Liver (tissue), 9 donors: ENCODE data around the gene EDIL3. TPM values are rescaled to one million over a fixed set of nuclear protein-coding genes. Genes with fewer than 3 reads are reported as not detected.

ENCODE experiments used
- DNase-seq: peaks from one replicate; pipeline ENCODE4 v3.0.0-alpha.2; 2017; ENCODE audit warnings: low spot score
- H3K27ac ChIP-seq, 2 donors: one replicate each; pipeline ENCODE4 v1.7.0; 2013; ENCODE audit warnings: inconsistent platforms in 2 of 2, low read length in 2 of 2, control low read depth in 1 of 2, low read depth in 1 of 2, mild to moderate bottlenecking in 1 of 2
- H3K27me3 ChIP-seq, 4 donors: one replicate each; pipeline versions ENCODE4 v1.6.1 to v1.7.0; 2013; ENCODE audit warnings: low read length in 3 of 4, inconsistent platforms in 1 of 4, mild to moderate bottlenecking in 1 of 4, moderate library complexity in 1 of 4; ENCODE audit not compliant: control insufficient read depth in 4 of 4, insufficient read depth in 4 of 4
- H3K36me3 ChIP-seq, 4 donors: one replicate each; pipeline versions ENCODE4 v1.6.1 to v1.7.0; 2013; ENCODE audit warnings: low read length in 3 of 4, mild to moderate bottlenecking in 3 of 4, low read depth in 1 of 4, moderate library complexity in 1 of 4; ENCODE audit not compliant: control insufficient read depth in 4 of 4, insufficient read depth in 3 of 4
- H3K4me1 ChIP-seq, 4 donors: one replicate each; pipeline versions ENCODE4 v1.6.1 to v1.7.0; 2013; ENCODE audit warnings: low read length in 3 of 4, mild to moderate bottlenecking in 3 of 4, moderate library complexity in 1 of 4; ENCODE audit not compliant: control insufficient read depth in 4 of 4, insufficient read depth in 4 of 4
- H3K4me3 ChIP-seq, 3 donors: one replicate each; pipeline versions ENCODE4 v1.6.1 to v1.7.0; 2013; ENCODE audit warnings: low read length in 3 of 3, control low read depth in 1 of 3, low read depth in 1 of 3, mild to moderate bottlenecking in 1 of 3
- H3K9ac ChIP-seq, 2 donors: one replicate each; pipeline ENCODE4 v1.7.0; 2013; ENCODE audit warnings: low read length in 2 of 2, mild to moderate bottlenecking in 2 of 2, moderate library complexity in 2 of 2, control low read depth in 1 of 2, low read depth in 1 of 2
- H3K9me3 ChIP-seq, 4 donors: one replicate each; pipeline versions ENCODE4 v1.6.1 to v1.7.0; 2013; ENCODE audit warnings: low read length in 3 of 4; ENCODE audit not compliant: control insufficient read depth in 4 of 4
- EGR1 ChIP-seq, 2 donors: IDR thresholded peaks; 2 replicates each; pipeline ENCODE4 v1.6.1; 2016 to 2018; ENCODE audit warnings: antibody characterized with exemption in 2 of 2, low read depth in 2 of 2
- HNF4A ChIP-seq, 2 donors: conservative IDR thresholded peaks; 2 replicates each; pipeline ENCODE4 v1.6.1; 2016; ENCODE audit warnings: antibody characterized with exemption in 2 of 2, mild to moderate bottlenecking in 2 of 2
- HNF4G ChIP-seq: IDR thresholded peaks from 2 replicates; pipeline ENCODE4 v1.6.1; 2016; ENCODE audit warnings: antibody characterized with exemption
- RAD21 ChIP-seq, 2 donors: IDR thresholded peaks; 2 replicates each; pipeline ENCODE4 v1.6.1; 2016; ENCODE audit warnings: antibody characterized with exemption in 2 of 2, mild to moderate bottlenecking in 2 of 2
- TAF1 ChIP-seq: conservative IDR thresholded peaks from 2 replicates; pipeline ENCODE4 v1.6.1; 2016; ENCODE audit warnings: antibody characterized with exemption, mild to moderate bottlenecking
- WGBS: extraction: QIAGEN DNeasy Blood & Tissue Kit; methylation state at CpG from one replicate; pipeline ENCODE4 v1.1.7; 2013; 5-methylcytosine and 5-hydroxymethylcytosine counted together
- polyA plus RNA-seq, 2 donors: library from polyadenylated mRNA; stranded (reverse) in 1 of 2; unstranded in 1 of 2; fragments of 200-250 nt in 1 of 2; fragments of >200 nt in 1 of 2; fragmentation: Nextera tagmentation in 1 of 2; extraction: Ambion mirVana in 1 of 2; gene quantifications; one replicate each; pipeline versions ENCODE4 v1.2.1 to v1.2.3, GENCODE V29; 2013 to 2015
- total RNA-seq, 2 donors: library from RNA; depleted of rRNA; stranded (reverse); fragments of >200 nt; gene quantifications; one replicate each; pipeline ENCODE4 v1.2.3, GENCODE V29; 2014
- TF ChIP-seq, protein P1 (sequence below): IDR thresholded peaks from 2 replicates; pipeline ENCODE4 v1.6.1; 2016; ENCODE audit warnings: antibody characterized with exemption
- TF ChIP-seq, protein P2 (sequence below): IDR thresholded peaks from 2 replicates; pipeline ENCODE4 v1.6.1; 2016; ENCODE audit warnings: antibody characterized with exemption
- TF ChIP-seq, protein P3 (sequence below): fragments of 150-350 bp; IDR thresholded peaks from 2 replicates; pipeline ENCODE4 v1.5.1; 2017; ENCODE audit warnings: improper control_type of control experiment, low read depth, low read length; ENCODE audit not compliant: missing input control
- donor health status: healthy.
- donor health status: healthy.
- donor health status: healthy.
- donor health status: healthy.
- donor health status: healthy.

Gene EDIL3
- total and polyA plus RNA-seq, 4 donors, result 0.33 to 12.0 (median 0.76) TPM

DNA sequence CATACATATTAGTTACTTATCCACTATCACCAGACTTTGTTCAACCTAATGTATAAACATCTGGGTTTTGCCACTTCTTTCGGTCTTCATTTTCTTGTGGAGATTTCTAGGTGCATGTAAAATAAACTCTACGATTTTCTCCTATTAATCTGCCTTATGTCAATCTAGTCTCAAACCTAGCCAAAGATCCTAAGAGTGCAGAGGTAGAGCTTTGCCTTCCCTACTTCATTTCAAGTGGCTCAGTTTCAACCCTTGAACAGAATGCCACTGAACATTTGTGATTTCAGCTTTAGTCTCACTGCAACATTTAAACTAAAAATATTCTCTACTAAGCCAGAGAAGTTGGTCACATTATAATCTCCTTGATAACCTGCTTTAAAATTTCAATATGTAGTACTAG, 94.0 kb downstream of the EDIL3 start:
- TF ChIP-seq, protein P1, sequence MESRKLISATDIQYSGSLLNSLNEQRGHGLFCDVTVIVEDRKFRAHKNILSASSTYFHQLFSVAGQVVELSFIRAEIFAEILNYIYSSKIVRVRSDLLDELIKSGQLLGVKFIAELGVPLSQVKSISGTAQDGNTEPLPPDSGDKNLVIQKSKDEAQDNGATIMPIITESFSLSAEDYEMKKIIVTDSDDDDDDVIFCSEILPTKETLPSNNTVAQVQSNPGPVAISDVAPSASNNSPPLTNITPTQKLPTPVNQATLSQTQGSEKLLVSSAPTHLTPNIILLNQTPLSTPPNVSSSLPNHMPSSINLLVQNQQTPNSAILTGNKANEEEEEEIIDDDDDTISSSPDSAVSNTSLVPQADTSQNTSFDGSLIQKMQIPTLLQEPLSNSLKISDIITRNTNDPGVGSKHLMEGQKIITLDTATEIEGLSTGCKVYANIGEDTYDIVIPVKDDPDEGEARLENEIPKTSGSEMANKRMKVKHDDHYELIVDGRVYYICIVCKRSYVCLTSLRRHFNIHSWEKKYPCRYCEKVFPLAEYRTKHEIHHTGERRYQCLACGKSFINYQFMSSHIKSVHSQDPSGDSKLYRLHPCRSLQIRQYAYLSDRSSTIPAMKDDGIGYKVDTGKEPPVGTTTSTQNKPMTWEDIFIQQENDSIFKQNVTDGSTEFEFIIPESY, result no peak
- no peak for TF ChIP-seq HNF4A (conservative IDR thresholded peaks at IDR 0.05)
- 84% methylated on average over 2 of the region's 2 CpGs for WGBS
- no peak overlapping the region for H3K9ac ChIP-seq

DNA sequence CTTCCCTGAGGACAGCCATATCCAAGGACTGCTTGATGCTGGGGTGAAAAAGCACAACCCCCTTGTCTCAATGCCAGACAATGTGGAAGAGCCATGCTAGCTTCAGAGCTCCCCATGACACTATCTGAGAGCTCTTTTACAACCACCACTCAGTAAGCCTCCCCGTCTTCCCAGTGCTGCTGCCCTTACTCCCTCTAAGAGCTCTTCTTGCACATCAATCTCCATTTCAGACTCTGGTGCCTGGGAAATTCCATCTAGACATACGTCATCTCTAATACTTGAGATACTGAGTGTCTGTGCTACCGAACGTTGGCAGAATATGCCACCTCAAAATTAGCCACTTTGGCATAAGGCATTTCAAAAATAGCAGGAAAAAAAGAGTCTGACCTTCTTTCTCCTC, 94.5 kb downstream of the EDIL3 start:
- no peaks in the 10 kb centered on the region for H3K9me3 ChIP-seq
- TF ChIP-seq, protein P2, sequence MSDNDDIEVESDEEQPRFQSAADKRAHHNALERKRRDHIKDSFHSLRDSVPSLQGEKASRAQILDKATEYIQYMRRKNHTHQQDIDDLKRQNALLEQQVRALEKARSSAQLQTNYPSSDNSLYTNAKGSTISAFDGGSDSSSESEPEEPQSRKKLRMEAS, result no peak
- TF ChIP-seq EGR1 (IDR thresholded peaks at IDR 0.05; ENCODE audit: low read depth in 2 of 2) (no peak), HNF4G (no peak)
- TF ChIP-seq, protein P3, sequence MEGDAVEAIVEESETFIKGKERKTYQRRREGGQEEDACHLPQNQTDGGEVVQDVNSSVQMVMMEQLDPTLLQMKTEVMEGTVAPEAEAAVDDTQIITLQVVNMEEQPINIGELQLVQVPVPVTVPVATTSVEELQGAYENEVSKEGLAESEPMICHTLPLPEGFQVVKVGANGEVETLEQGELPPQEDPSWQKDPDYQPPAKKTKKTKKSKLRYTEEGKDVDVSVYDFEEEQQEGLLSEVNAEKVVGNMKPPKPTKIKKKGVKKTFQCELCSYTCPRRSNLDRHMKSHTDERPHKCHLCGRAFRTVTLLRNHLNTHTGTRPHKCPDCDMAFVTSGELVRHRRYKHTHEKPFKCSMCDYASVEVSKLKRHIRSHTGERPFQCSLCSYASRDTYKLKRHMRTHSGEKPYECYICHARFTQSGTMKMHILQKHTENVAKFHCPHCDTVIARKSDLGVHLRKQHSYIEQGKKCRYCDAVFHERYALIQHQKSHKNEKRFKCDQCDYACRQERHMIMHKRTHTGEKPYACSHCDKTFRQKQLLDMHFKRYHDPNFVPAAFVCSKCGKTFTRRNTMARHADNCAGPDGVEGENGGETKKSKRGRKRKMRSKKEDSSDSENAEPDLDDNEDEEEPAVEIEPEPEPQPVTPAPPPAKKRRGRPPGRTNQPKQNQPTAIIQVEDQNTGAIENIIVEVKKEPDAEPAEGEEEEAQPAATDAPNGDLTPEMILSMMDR, result no peak
- TF ChIP-seq, protein P1, result no peak
- 78% methylated on average over 4 of the region's 4 CpGs for WGBS
- no peaks in the 10 kb centered on the region for H3K36me3 ChIP-seq
- no peak overlapping the region for H3K27ac ChIP-seq
- H3K4me1 ChIP-seq, result no peaks in the 10 kb centered on the region
- no peak for DNase-seq
- H3K4me3 ChIP-seq, result no peak overlapping the region
- no peak overlapping the region for H3K9ac ChIP-seq
- H3K27me3 ChIP-seq, result peaks cover 0 to 3% (median 0%) of the 10 kb centered on the region in 4 donors

More for the DNA sequence above, 94.0 kb downstream of the EDIL3 start:
- Histone ChIP-seq H3K36me3 (no peaks in the 10 kb centered on the region), H3K4me1 (no peaks in the 10 kb centered on the region), H3K4me3 (no peak overlapping the region), H3K27ac (no peak overlapping the region), H3K27me3 (peaks cover 0 to 3% (median 0%) of the 10 kb centered on the region in 4 donors), H3K9me3 (no peaks in the 10 kb centered on the region)
- no peak for DNase-seq

DNA sequence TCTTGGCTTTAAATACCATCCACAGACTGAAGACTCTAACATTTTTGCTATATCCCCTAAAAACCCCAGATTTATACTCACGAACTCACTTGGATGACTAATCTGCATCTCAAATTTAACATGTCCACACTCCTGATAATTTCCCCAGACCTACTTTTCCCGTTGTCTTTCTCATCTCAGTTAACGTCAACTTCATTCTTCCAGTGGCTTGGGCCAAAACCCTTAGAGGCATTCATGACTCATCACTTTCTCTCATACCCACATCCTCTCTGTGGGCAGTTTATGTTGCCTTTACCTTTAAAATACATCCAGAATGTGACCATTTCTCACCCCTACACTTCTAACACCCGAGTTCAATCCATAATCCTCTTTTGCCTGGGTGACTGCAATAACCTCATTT, 96.7 kb downstream of the EDIL3 start:
- Histone ChIP-seq H3K4me3 (no peak overlapping the region), H3K36me3 (no peaks in the 10 kb centered on the region), H3K27me3 (peaks cover 0 to 3% (median 0%) of the 10 kb centered on the region in 4 donors), H3K9me3 (no peaks in the 10 kb centered on the region), H3K27ac (no peak overlapping the region), H3K9ac (no peak overlapping the region), H3K4me1 (no peaks in the 10 kb centered on the region)
- TF ChIP-seq, protein P3, result no peak
- TF ChIP-seq EGR1 (IDR thresholded peaks at IDR 0.05; ENCODE audit: low read depth in 2 of 2) (no peak), TAF1 (no peak), RAD21 (IDR thresholded peaks at IDR 0.05) (no peak)
- no peak for DNase-seq
- WGBS, result 73% methylated on average over 4 of the region's 4 CpGs
